Esophagus muscularis mucosa (tissue), 4 donors: Measurements from ENCODE around the gene CSTB. TPM values are rescaled to one million over a fixed set of nuclear protein-coding genes. Genes with fewer than 3 reads are reported as not detected.

ENCODE experiments used
- DNase-seq: peaks from one replicate; pipeline ENCODE4 v3.0.0-alpha.2; 2017; ENCODE audit errors: extremely low spot score
- H3K27ac ChIP-seq, 4 donors: fragments of 200-600 bp; sonication (generic); replicated peaks in 1 of 4; 1 replicate in 3 of 4; 2 replicates in 1 of 4; pipeline ENCODE4 v1.5.1; 2016 to 2019; ENCODE audit warnings: mild to moderate bottlenecking in 1 of 4
- H3K27me3 ChIP-seq, 4 donors: fragments of 200-600 bp; sonication (generic); one replicate each; pipeline versions ENCODE4 v1.5.1 to v1.6.0; 2016 to 2019
- H3K36me3 ChIP-seq, 4 donors: fragments of 200-600 bp; sonication (generic); one replicate each; pipeline ENCODE4 v1.5.1; 2016 to 2019
- H3K4me1 ChIP-seq, 4 donors: fragments of 200-600 bp; sonication (generic); one replicate each; pipeline ENCODE4 v1.5.1; 2016 to 2019
- H3K4me3 ChIP-seq, 4 donors: fragments of 200-600 bp; sonication (generic); 1 replicate in 2 of 4; 2 replicates in 2 of 4; pipeline ENCODE4 v1.5.1; 2016 to 2019; ENCODE audit warnings: mild to moderate bottlenecking in 4 of 4, moderate library complexity in 1 of 4
- H3K9me3 ChIP-seq, 4 donors: fragments of 200-600 bp; sonication (generic); 1 replicate in 3 of 4; 2 replicates in 1 of 4; pipeline ENCODE4 v1.5.1; 2016 to 2019
- EP300 ChIP-seq: sonication (generic); formaldehyde crosslinking; IDR thresholded peaks from one replicate; pipeline ENCODE4 v1.6.1; 2017; ENCODE audit warnings: antibody characterized with exemption
- POLR2A ChIP-seq: fragments of 450-650 bp; IDR thresholded peaks from one replicate; pipeline ENCODE4 v1.6.1; 2017; ENCODE audit warnings: antibody characterized with exemption, moderate library complexity, mild to moderate bottlenecking, low read depth
- POLR2AphosphoS5 ChIP-seq, 2 donors: sonication (generic); formaldehyde crosslinking; IDR thresholded peaks; one replicate each; pipeline ENCODE4 v1.6.1; 2017; ENCODE audit warnings: antibody characterized with exemption in 2 of 2
- WGBS: methylation state at CpG from one replicate; pipeline ENCODE4 v1.1.5; 2018; 5-methylcytosine and 5-hydroxymethylcytosine counted together
- intact Hi-C: fragments of 100-400 bp; cut with DNase I; formaldehyde crosslinking; loops from one replicate; pipeline ENCODE4 v1.15.1; 2023
- total RNA-seq, 4 donors: library from RNA; depleted of rRNA; stranded (reverse); fragments of >200 nt; gene quantifications; one replicate each; pipeline versions ENCODE4 v1.1.0 to v1.2.1, GENCODE V29; 2016
- TF ChIP-seq, protein P1 (sequence below), 3 experiments: fragments of 200-600 bp in 2 of 3; fragments of 450-650 bp in 1 of 3; sonication (generic) in 2 of 3; IDR thresholded peaks; one replicate each; pipeline ENCODE4 v1.5.1; 2017 to 2019; ENCODE audit warnings: antibody characterized with exemption in 3 of 3, mild to moderate bottlenecking in 2 of 3, moderate library complexity in 1 of 3

CSTB gene
- total RNA-seq, 4 donors from 2014 or later = 5.0 to 21.1 (median 8.1) TPM

- Histone ChIP-seq H3K27ac (no peak overlapping the region), H3K4me3 (no peak overlapping the region), H3K27me3 (peaks cover 0 to 18% (median 0%) of the 10 kb centered on the region in 4 donors), H3K4me1 (no peaks in the 10 kb centered on the region), H3K9me3 (peaks cover 0 to 7% (median 3%) of the 10 kb centered on the region in 4 donors), H3K36me3 (no peaks in the 10 kb centered on the region)
- intact Hi-C loops = no loop called here
- TF ChIP-seq, protein P1, sequence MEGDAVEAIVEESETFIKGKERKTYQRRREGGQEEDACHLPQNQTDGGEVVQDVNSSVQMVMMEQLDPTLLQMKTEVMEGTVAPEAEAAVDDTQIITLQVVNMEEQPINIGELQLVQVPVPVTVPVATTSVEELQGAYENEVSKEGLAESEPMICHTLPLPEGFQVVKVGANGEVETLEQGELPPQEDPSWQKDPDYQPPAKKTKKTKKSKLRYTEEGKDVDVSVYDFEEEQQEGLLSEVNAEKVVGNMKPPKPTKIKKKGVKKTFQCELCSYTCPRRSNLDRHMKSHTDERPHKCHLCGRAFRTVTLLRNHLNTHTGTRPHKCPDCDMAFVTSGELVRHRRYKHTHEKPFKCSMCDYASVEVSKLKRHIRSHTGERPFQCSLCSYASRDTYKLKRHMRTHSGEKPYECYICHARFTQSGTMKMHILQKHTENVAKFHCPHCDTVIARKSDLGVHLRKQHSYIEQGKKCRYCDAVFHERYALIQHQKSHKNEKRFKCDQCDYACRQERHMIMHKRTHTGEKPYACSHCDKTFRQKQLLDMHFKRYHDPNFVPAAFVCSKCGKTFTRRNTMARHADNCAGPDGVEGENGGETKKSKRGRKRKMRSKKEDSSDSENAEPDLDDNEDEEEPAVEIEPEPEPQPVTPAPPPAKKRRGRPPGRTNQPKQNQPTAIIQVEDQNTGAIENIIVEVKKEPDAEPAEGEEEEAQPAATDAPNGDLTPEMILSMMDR (IDR thresholded peaks at IDR 0.05) = no peak
- TF ChIP-seq POLR2AphosphoS5 (IDR thresholded peaks at IDR 0.05) (no peak), POLR2A (no peak), EP300 (no peak)
- DNase-seq = no peak
- 89% methylated on average over 11 of the region's 11 CpGs for WGBS
Observed at GRCh38 chr21:43820466-43820865, 44.4 kb upstream of the CSTB start.

GRCh38 chr21:43819511-43820405 is 43.6 kb upstream of the CSTB start:
- Histone ChIP-seq H3K36me3 (no peaks in the 10 kb centered on the region), H3K9me3 (peaks cover 0 to 7% (median 3%) of the 10 kb centered on the region in 4 donors), H3K4me1 (no peaks in the 10 kb centered on the region), H3K4me3 (no peak overlapping the region), H3K27ac (no peak overlapping the region), H3K27me3 (peaks cover 0 to 18% (median 0%) of the 10 kb centered on the region in 4 donors)
- 90% methylated on average over 21 of the region's 25 CpGs for WGBS
- TF ChIP-seq, protein P1 (IDR thresholded peaks at IDR 0.05) = no peak
- no peak for TF ChIP-seq POLR2AphosphoS5 (IDR thresholded peaks at IDR 0.05)
- TF ChIP-seq POLR2A = no peak
- no peak for TF ChIP-seq EP300
- intact Hi-C loops = no loop called here
- no peak for DNase-seq

DNA sequence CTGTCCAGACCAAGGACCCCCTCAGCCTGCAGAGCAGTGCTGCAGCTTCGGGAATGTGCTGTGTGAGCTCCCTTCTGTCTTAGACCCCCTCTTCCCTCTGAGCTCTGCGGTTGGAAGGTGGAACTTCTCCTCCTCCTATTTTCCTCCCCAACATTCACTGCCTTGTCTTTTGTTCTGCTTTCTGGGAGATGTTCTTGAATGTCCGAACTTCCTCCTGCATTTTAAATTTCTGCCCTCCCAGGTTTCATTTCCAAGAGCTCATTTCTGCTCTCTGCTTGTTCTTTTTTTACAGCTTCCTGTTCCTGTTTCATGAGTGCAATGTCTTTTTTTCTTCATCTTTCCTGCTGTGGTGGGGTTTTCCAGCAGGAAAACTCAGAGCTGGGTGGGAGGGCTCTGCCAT is 42.6 kb upstream of the CSTB start:
- peaks cover 0 to 7% (median 3%) of the 10 kb centered on the region in 4 donors for H3K9me3 ChIP-seq
- TF ChIP-seq POLR2A (no peak), POLR2AphosphoS5 (IDR thresholded peaks at IDR 0.05) (no peak), EP300 (no peak)
- TF ChIP-seq, protein P1 (IDR thresholded peaks at IDR 0.05) = no peak
- 87% methylated on average over 3 of the region's 3 CpGs for WGBS
- intact Hi-C loops = no loop called here
- no peaks in the 10 kb centered on the region for H3K4me1 ChIP-seq
- no peak overlapping the region for H3K27ac ChIP-seq
- H3K4me3 ChIP-seq = no peak overlapping the region
- no peak for DNase-seq
- peaks cover 0 to 18% (median 0%) of the 10 kb centered on the region in 4 donors for H3K27me3 ChIP-seq
- no peaks in the 10 kb centered on the region for H3K36me3 ChIP-seq

DNA sequence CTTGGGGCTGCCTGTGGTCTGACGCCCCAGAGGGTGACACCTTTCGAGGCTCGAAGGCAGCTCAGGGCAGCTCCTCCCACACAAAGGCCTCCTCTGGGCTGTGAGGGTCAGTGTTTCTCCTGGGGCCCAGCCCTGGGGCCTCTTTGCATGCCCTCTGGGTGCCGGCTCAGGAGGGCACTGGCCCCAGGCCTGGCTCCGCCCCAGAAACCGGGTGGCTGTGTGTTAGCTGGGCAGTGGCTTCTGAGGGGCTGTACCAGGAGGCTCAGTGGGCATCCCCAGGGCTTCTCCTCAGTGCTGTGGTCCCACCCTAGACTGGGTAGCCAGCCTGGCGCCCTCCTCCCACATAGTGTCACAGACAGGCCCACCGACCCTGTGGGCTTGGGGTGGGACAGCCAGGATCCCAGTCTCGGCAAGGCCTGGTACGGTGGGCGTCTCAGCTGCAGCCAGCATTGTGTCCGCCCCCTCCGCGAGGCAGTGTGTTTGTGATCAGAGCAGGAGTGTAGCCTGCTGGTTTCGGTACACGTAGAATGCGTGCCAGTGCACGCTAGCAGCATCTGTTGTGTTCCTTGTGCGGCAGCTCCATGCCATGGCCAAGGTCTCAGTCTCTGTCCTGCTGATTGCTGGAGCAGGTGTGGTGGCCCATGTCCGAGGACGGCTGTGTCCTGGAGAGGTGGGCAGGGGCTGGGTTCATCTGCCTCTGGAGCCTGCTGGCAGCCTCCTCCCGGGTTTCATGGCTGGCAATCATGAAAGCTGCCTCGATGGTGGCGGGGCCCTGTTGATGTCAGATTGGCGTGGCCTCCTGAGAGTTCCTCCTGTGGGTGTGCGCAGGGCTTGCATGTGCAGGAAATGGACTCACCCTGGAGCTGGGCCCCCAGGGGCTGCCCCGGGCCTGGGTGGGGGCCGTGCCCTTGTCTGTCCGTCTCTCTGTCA is 41.3 kb upstream of the CSTB start:
- WGBS = 85% methylated on average over 14 of the region's 29 CpGs
- intact Hi-C loops = no loop called here
- H3K9me3 ChIP-seq = peaks cover 0 to 7% (median 3%) of the 10 kb centered on the region in 4 donors
- no peak overlapping the region for H3K27ac ChIP-seq
- no peak overlapping the region for H3K4me3 ChIP-seq
- TF ChIP-seq POLR2A = no peak
- no peak for TF ChIP-seq POLR2AphosphoS5 (IDR thresholded peaks at IDR 0.05)
- TF ChIP-seq EP300 = no peak
- TF ChIP-seq, protein P1 (IDR thresholded peaks at IDR 0.05) = no peak
- no peak for DNase-seq
- H3K4me1 ChIP-seq = peaks cover 0 to 2% (median 0%) of the 10 kb centered on the region in 4 donors
- H3K36me3 ChIP-seq = no peaks in the 10 kb centered on the region
- peaks cover 0 to 18% (median 0%) of the 10 kb centered on the region in 4 donors for H3K27me3 ChIP-seq
